Measurements from ENCODE around the gene ACAP3.

GRCh38 chr1:1331068-1331965, 23.6 kb upstream of the ACAP3 start, which contains the start of gene TAS1R3:
- TF ChIP-seq REST (IDR thresholded peaks at IDR 0.05; ENCODE audit: insufficient replicate concordance, low read depth) (no peak), CTCF (IDR thresholded peaks at IDR 0.05; ENCODE audit: insufficient read depth, low read length) (no peak), POLR2AphosphoS5 (IDR thresholded peaks at IDR 0.05; ENCODE audit: low read depth) (no peak)

All from HL-60 (cell line).